Effector memory CD8-positive, alpha-beta T cell (primary cell): Measurements from ENCODE around the gene HEXIM1.
A peak's percentile ranks its signal among the peaks of the same experiment; 100 is the strongest.

Experiments
- ATAC-seq: fragments of 150-1000 bp; cut with Tn5 transposase; replicated peaks from 2 replicates; pipeline ENCODE4 v1.10.0; 2021; ENCODE audit warnings: mild to moderate bottlenecking, moderate library complexity
- DNase-seq, 3 experiments: peaks; one replicate each; pipeline ENCODE4 v3.0.0; 2021
- H3K27ac Mint-ChIP-seq, 2 donors: one replicate each; pipeline ENCODE4 v1.8.0; 2022; ENCODE audit warnings: mild to moderate bottlenecking in 2 of 2, mixed read lengths in 2 of 2, moderate library complexity in 2 of 2
- H3K27me3 Mint-ChIP-seq, 2 donors: one replicate each; pipeline ENCODE4 v1.8.0; 2022; ENCODE audit warnings: mixed read lengths in 2 of 2
- H3K36me3 Mint-ChIP-seq: one replicate; pipeline ENCODE4 v1.8.0; 2022; ENCODE audit warnings: mild to moderate bottlenecking, moderate library complexity, mixed read lengths; ENCODE audit not compliant: insufficient read depth
- H3K4me1 Mint-ChIP-seq, 2 donors: one replicate each; pipeline ENCODE4 v1.8.0; 2022; ENCODE audit warnings: low read depth in 2 of 2, mixed read lengths in 2 of 2
- H3K4me3 Mint-ChIP-seq, 2 donors: one replicate each; pipeline ENCODE4 v1.8.0; 2022; ENCODE audit warnings: mild to moderate bottlenecking in 2 of 2, mixed read lengths in 2 of 2, moderate library complexity in 2 of 2
- H3K9me3 Mint-ChIP-seq, 2 donors: one replicate each; pipeline ENCODE4 v1.8.0; 2022; ENCODE audit warnings: mixed read lengths in 2 of 2

HEXIM1 gene

GRCh38 chr17:45128989-45129388 is 19.3 kb upstream of the HEXIM1 start:
- peaks cover 0 to 12% of the 10 kb centered on the region in 2 donors for H3K27me3 Mint-ChIP-seq
- H3K27ac Mint-ChIP-seq: no peak overlapping the region
- H3K36me3 Mint-ChIP-seq: peaks cover 15% of the 10 kb centered on the region
- no peaks in the 10 kb centered on the region for H3K9me3 Mint-ChIP-seq
- peaks cover 6 to 10% of the 10 kb centered on the region in 2 donors for H3K4me1 Mint-ChIP-seq
- ATAC-seq (no peak), DNase-seq (no peak)
- no peak overlapping the region for H3K4me3 Mint-ChIP-seq

GRCh38 chr17:45129426-45129939 is 18.8 kb upstream of the HEXIM1 start:
- no peaks in the 10 kb centered on the region for H3K9me3 Mint-ChIP-seq
- H3K36me3 Mint-ChIP-seq: peaks cover 15% of the 10 kb centered on the region
- DNase-seq (no peak), ATAC-seq (no peak)
- H3K27ac Mint-ChIP-seq: no peak overlapping the region
- H3K4me3 Mint-ChIP-seq: no peak overlapping the region
- peaks cover 0 to 12% of the 10 kb centered on the region in 2 donors for H3K27me3 Mint-ChIP-seq
- peaks cover 3 to 10% of the 10 kb centered on the region in 2 donors for H3K4me1 Mint-ChIP-seq

GRCh38 chr17:45129940-45130680 is 18.2 kb upstream of the HEXIM1 start:
- Mint-ChIP-seq H3K27me3 (peaks cover 0 to 12% of the 10 kb centered on the region in 2 donors), H3K4me1 (peaks cover 0 to 11% of the 10 kb centered on the region in 2 donors), H3K36me3 (peaks cover 17% of the 10 kb centered on the region), H3K27ac (no peak overlapping the region), H3K9me3 (no peaks in the 10 kb centered on the region), H3K4me3 (peak overlapping the region in 1 of 2 donors; percentile 37)
- ATAC-seq (no peak), DNase-seq (no peak)

GRCh38 chr17:45130681-45131615 is 17.3 kb upstream of the HEXIM1 start:
- no peaks in the 10 kb centered on the region for H3K9me3 Mint-ChIP-seq
- H3K4me3 Mint-ChIP-seq: peak overlapping the region; percentile 71 to 84
- ATAC-seq (no peak), DNase-seq (no peak)
- H3K4me1 Mint-ChIP-seq: peaks cover 2 to 17% of the 10 kb centered on the region in 2 donors
- peaks cover 22% of the 10 kb centered on the region for H3K36me3 Mint-ChIP-seq
- H3K27ac Mint-ChIP-seq: no peak overlapping the region
- H3K27me3 Mint-ChIP-seq: peaks cover 0 to 12% of the 10 kb centered on the region in 2 donors

- Mint-ChIP-seq H3K27me3 (peaks cover 0 to 12% of the 10 kb centered on the region in 2 donors), H3K4me3 (peak overlapping the region; percentile 71 to 84), H3K9me3 (no peaks in the 10 kb centered on the region), H3K4me1 (peaks cover 6 to 23% of the 10 kb centered on the region in 2 donors), H3K36me3 (peaks cover 22% of the 10 kb centered on the region), H3K27ac (no peak overlapping the region)
- peak; percentile 4 for ATAC-seq
- peak; percentile 39 to 47 (median 42) for DNase-seq
Measured at GRCh38 chr17:45131616-45132319, 16.5 kb upstream of the HEXIM1 start.

DNA sequence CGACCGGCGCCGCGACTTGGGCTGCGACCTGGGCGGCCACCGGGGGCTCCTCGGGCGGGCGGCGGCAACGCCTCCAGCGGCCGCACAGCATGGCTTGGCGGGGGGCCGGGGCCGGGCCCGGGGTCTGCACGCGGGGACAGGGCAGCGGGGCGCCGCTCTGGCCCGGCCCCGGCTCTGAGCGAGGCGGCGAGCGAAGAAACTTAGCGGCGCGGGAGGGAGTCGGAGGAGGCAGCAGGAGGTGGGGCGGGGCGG is 16.0 kb upstream of the HEXIM1 start, which contains the start of gene PLCD3:
Gene PLCD3, minus strand, starts transcription at position 196 of the 252 bp plus-strand sequence. Its CDS starts 105 bp downstream, at position 91.
- Mint-ChIP-seq H3K4me3 (peak within 1 kb of the TSS; percentile 84 to 87), H3K36me3 (peaks cover 22% of the 10 kb centered on the region), H3K27me3 (peaks cover 0 to 12% of the 10 kb centered on the region in 2 donors), H3K9me3 (no peaks in the 10 kb centered on the region), H3K4me1 (peaks cover 6 to 23% of the 10 kb centered on the region in 2 donors), H3K27ac (peak within 1 kb of the TSS; percentile 82 to 84)
- no peak for DNase-seq
- no peak for ATAC-seq

DNA sequence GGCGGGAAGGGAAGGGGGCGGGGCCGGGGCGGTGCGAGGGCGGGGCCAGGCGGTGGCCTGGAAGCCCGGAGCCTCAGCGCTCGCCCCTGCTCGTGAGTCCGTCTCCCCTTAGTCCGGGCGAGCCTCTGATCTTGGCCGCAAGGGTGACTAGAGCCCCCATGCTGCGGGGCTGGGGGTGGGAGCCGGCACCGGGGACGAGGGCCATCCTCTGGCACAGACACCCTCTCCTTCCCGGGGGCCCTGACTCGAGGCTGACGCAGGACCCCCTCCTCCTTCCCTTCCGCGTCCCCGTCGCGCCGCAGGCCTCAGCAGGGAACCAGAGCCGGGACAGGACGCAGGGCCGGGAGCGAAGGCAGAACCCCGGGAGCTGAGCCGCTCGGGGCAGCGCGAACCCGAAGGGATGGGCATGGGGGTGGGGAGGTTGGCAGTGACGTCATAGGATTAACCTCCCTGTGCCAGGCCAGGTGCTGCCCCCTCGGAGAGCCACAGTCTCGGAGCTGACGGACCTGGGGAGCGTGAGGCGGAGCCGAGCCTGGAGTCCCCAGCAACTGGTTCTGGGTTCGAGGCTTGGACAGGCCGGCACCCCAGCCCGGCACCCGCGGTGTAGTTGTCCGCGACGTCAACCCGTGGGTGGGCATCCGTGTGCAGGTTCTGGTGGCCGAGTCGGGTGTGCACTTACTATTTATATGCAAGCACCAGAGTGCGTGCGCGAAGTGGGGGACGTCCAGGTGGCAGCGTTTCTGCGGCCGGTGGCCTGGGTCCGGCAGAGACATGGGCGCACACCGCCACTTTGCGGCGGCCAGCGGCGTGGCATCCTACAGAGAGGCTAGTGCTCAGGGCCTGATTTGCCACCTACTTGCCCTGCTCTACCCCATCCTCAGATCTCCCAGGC is 15.5 kb upstream of the HEXIM1 start:
- peak; percentile 53 to 72 (median 55) for DNase-seq
- Mint-ChIP-seq H3K9me3 (no peaks in the 10 kb centered on the region), H3K27ac (peak overlapping the region; percentile 82 to 84), H3K4me1 (peaks cover 6 to 26% of the 10 kb centered on the region in 2 donors), H3K36me3 (peaks cover 22% of the 10 kb centered on the region), H3K4me3 (peak overlapping the region; percentile 84 to 87), H3K27me3 (peaks cover 0 to 12% of the 10 kb centered on the region in 2 donors)
- ATAC-seq: peak; percentile 47

- peaks cover 6 to 29% of the 10 kb centered on the region in 2 donors for H3K4me1 Mint-ChIP-seq
- no peaks in the 10 kb centered on the region for H3K9me3 Mint-ChIP-seq
- H3K36me3 Mint-ChIP-seq: peaks cover 22% of the 10 kb centered on the region
- ATAC-seq: peak; percentile 88
- DNase-seq: peak; percentile 98 to 99 (median 99)
- peaks cover 0 to 12% of the 10 kb centered on the region in 2 donors for H3K27me3 Mint-ChIP-seq
- peak within 1 kb of the TSS; percentile 63 to 87 for H3K27ac Mint-ChIP-seq
- peak within 1 kb of the TSS; percentile 85 to 87 for H3K4me3 Mint-ChIP-seq
Measured at GRCh38 chr17:45135192-45135977, 12.9 kb upstream of the HEXIM1 start, which contains the start of gene ACBD4. Gene ACBD4, plus strand, starts transcription at chr17:45135687. Its CDS starts 458 bp downstream, at chr17:45136145.

DNA sequence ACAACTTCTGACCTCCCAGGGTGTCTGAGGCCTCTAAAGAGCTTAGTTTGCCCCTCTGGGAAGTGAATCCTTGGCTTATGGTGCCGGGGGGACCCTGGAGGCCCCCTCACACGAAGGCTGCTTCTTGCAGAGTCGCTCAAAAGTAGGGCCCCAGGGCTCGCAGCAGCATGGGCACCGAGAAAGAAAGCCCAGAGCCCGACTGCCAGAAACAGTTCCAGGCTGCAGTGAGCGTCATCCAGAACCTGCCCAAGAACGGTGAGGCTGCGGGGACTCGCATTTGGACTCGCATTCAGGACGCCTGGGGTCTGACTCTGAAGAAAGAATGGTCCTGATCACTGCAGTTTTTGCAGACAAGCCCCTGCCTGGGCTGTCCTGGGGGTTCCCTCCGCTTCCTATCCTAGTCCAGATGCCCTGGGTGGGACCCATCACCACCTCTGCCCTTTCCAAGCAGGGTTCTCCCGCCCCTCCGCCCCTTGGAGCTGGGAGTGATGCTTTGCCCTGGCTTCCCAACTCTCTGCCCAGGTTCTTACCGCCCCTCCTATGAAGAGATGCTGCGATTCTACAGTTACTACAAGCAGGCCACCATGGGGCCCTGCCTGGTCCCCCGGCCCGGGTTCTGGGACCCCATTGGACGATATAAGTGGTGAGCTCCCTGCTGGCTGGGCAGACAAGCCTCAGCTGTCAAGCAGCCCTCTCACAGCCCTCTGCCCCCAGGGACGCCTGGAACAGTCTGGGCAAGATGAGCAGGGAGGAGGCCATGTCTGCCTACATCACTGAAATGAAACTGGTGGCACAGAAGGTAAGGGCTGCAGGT is 12.1 kb upstream of the HEXIM1 start:
- H3K4me1 Mint-ChIP-seq: peaks cover 10 to 31% of the 10 kb centered on the region in 2 donors
- H3K27ac Mint-ChIP-seq: peak overlapping the region; percentile 63 to 87
- H3K9me3 Mint-ChIP-seq: no peaks in the 10 kb centered on the region
- DNase-seq (no peak), ATAC-seq (no peak)
- peak overlapping the region; percentile 85 to 87 for H3K4me3 Mint-ChIP-seq
- H3K36me3 Mint-ChIP-seq: peaks cover 22% of the 10 kb centered on the region
- peaks cover 0 to 4% of the 10 kb centered on the region in 2 donors for H3K27me3 Mint-ChIP-seq

GRCh38 chr17:45136846-45137560 is 11.3 kb upstream of the HEXIM1 start:
- Mint-ChIP-seq H3K9me3 (no peaks in the 10 kb centered on the region), H3K4me1 (peaks cover 17 to 29% of the 10 kb centered on the region in 2 donors), H3K36me3 (peaks cover 17% of the 10 kb centered on the region), H3K27me3 (no peaks in the 10 kb centered on the region), H3K27ac (no peak overlapping the region), H3K4me3 (peak overlapping the region; percentile 85 to 87)
- DNase-seq (no peak), ATAC-seq (no peak)
